NCI-H146 treated with DMSO at 0.1 percent for 48 hours (cell line): Measurements from ENCODE around the gene MRPL21.
A peak's percentile ranks its signal among the peaks of the same experiment; 100 is the strongest.
"Not testable (repeated sequence)": the region's sequence is repeated elsewhere in the genome, so short reads cannot be mapped to it uniquely, and the experiment has no call there.

Experiments
- DNase-seq: peaks from one replicate; lab custom pipeline; 2025; ENCODE audit not compliant: unreplicated experiment; lab: John Stamatoyannopoulos, UW

The MRPL21 gene

DNA sequence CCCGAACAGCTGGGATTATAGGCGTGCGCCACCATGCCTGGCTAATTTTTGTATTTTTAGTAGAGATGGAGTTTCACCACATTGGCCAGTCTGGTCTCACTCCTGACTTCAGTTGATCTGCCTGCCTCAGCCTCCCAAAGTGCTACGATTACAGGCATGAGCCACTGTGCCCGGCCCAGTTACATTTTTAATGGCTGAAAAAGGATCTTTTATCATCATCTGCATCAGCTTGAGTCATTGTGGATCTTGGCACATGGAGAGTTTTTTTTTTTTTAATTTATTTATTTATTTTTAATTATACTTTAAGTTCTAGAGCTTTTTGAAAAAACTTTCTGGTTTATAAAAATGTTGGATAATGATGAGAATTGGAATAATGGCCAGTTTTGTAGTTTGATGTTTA is 8.6 kb upstream of the MRPL21 start:
- DNase-seq: no peak

DNA sequence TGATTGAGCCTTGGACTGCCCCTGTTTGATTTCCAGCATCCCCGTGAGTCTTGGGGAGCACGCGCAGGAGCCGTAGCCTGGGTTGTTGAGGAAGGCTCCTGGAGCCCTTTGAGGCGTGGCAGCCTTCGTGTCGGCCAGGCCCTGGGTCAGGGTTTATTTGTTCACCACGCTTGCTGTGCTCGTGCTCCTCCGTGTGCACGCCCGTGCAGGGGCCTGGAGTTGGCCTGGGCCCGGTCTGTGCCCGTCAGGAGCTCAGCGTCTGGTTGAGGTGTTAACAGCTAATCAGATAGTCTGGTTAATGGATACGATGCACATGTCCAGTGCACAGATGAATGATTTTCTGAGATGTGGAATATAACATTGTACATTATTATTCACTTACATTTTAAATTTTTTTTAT is 8.1 kb upstream of the MRPL21 start:
- DNase-seq: no peak

DNA sequence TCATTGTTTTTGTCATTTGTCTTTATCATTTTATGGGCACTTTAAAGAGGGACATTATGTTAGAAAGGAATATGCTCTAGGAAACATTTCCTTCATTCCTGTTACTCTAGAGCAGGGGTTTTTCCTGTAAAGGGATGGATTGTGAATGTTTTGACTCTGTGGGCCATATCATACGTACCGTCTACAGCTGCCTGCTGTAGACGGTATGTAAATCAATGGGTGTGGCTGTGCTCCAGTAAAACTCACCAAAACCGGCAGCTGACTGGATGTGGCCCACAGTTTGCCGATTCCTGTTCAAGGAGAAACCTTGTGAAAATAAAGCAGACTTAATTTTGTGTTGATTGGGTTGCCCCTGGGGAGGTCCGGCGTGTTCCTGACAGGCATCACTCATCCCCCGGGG is 7.3 kb upstream of the MRPL21 start:
- no peak for DNase-seq

DNA sequence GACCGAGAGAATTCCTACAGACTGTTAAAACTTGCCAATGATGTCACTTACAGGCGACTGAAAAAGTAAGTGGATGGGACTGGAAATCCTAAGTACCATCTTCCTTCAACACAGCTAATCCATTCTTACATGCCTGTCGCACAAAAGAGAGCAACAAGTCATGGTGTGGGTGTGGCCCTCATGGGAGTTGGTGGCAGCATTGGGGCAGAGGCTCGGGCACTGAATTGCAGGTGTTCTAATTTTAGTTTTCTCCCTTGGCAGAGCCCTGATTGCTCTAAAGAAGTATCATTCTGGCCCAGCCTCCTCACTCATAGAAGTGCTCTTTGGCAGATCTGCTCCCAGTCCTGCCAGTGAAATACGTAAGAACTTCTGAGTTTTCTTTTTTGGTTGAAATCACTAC is 4.6 kb upstream of the MRPL21 start:
- DNase-seq: no peak

DNA sequence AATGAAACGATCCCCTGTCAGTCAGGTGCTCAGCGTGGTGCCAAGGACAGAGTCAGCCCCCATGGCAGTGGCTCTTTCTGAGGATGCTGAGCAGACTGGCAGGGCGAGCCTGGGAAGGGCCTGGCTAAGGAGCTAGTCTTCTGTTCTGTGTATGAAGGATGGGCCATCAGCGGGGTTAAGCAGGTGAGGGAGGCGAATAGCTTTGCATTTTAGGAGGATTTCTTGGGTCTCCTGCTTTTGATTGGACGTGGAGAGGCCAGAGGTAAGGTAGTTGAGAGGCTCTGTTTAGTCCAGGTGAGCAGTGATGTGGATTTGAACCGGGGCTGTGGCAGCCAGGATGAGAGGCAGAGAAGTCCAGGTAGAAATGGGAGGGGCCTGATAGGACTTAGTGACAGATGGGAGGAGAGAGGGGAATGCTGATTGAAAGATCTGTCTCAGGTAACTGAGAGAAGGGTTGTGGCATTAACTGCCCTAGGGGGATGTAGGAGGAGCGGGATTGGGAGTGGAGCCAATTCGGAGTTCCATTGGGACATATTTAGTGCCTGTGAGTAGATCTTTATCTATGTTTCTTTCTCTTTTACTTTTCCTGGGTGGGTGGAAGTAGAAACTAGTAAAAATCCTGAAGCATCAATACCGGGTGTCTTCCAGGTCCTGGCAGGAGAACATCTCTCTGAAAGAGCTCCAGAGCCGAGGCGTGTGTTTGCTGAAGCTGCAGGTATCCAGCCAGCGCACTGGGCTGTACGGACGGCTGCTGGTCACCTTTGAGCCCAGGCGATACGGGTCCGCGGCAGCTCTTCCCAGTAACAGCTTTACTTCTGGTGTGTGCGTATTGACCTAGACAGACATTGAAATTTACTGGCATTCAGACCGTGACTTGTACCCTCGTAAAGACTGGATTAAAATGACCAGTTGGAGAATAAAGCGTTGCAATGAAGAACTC is 2.1 kb upstream of the MRPL21 start:
- no peak for DNase-seq

DNA sequence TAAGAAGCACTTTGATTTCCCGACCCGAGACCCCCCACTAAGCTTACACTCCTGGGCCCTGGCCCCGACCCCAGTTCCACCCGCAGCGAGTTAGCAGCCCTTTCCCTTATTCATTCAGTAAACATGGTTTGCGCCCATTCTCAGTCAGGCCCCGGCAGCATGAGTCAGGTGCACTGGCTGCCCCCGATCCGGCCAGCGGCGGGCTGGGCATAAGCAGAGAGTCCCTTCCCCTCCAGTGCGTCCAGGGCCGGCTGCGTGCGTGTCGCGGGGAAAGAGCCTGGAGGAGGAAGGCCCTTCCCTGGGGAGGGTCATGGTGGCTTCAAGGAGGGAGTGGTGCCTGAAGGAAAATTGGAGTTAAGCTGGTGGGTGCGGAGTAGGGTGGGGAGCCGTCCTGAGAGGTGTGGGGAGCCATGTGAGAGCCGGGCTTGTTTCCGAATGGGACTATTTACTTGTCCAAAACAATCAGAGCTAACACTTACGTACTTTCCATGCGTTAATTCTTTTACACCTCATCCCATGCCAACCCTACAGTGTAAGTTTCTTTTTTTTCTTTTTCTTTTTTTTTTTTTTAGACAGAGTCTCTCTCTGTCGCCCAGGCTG is 716 bp upstream of the MRPL21 start:
- peak; percentile 4 for DNase-seq

DNA sequence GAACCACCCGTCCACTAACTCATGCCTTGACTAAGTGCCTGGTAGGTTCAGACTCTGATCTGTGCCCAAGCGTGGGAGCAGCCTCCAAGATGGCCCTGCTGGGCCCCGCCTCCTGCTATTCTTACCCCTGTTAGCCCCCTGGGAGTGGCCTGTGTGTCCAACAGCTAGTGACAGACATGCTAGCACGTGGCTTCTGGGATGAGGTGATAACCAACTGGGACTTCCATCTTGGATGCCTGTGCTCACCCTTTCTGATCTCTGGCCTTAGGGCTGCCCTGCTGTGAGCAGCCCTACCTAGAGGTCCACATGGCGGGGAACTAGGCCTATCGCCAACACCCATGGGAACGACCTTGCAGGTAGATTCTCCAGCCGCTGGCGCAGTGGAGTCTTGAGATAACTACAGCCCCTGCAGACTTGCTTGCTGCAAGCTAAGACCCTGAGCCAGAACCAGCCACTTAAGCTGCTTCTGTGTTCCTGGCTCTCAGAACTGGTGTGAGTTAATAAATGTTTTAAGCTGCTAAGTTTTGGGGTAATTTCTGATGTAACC is 2.7 kb downstream of the MRPL21 start:
- DNase-seq: no peak

DNA sequence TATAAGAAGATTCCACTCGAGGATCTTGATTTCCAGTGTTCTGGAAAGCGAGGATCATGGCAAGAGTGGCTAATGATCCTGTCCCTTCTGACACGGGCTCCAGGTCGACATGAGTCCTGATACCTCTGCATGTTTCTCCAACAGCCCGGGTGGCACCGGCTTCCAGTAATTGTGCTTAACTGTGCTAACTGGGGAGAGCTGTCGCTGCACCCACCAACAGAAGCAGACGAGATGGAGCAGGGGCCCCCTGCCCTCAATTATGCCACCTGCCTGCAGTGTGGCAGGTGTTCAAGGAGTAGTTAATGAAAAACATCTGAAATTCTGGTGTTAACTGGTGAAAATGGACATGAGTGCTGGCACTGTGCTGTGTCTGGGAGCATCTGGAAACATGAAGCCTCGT is 6.2 kb downstream of the MRPL21 start:
- DNase-seq: no peak

DNA sequence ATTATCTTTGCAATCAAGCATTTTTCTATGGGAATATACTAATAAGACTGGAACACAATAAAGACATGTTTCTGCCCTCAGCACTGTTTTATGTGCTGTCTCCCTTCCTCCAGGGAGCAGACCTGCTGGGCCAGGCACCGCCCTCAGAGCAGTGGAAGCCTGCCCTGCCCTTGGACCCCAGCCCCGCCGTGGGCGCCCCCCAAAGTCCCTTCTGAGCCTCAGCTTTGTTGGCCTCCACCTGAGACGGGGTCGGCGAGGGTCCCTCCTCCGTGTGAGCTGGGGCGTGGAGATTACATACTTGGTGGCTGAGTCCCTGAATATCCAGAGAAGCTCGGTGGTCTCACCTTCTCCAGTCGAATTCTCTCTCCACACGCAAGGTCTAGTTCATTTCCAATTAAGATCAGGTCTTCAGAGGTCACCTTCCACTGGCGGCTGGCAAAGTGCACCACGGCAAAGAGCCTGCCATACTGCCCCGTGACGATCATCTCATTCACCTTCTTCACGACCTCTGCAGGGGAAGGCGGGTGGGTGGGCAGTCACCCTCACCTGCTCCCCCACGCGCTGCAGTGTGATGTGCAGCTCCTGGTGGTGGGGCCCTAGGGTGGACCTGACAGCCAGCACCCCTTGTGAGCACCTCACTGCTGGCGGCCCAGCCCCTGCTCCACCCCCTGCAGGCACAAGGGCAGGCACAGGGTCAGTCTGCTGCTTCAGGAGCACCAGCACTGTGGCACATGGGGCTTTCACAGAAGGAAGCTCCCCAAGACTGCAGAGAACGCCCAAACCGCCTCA is 7.3 kb downstream of the MRPL21 start:
- no peak for DNase-seq

DNA sequence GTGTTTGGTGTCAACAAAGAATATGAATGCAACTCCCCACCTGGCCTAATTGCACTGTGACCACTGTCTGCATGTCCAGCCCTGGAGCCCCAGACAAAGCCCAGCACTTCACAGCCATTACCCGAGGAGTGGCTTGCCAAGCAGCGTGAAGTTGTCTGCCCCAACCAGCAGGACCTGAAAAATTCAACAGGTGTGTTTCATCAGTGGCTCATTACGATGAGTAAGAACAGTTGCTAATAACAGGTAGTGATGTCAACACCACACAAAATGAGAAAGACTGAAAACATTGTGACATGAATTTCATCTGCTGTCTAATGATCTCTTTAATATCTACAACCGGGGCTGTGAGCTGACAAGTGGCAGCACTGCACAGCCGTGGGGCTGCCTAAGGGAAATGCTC is 10.3 kb downstream of the MRPL21 start:
- peak; percentile 35 for DNase-seq

DNA sequence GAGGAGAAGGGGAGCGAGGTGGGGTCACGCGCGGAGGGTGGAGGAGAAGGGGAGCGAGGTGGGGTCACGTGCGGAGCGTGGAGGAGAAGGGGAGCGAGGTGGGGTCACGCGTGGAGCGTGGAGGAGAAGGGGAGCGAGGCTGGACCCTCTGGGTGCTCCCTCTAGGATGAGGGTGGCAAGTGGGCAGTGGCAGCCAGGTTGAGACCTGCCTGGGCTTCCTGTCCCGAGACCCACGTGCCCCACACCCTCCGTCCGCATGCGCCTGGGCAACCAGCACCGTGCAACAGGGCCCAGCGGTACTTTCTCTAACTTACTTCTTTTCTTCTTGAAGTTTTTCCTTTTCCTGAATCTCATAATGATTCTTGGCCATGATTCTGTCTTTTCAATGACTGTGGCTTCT is 11.1 kb downstream of the MRPL21 start:
- no peak for DNase-seq

DNA sequence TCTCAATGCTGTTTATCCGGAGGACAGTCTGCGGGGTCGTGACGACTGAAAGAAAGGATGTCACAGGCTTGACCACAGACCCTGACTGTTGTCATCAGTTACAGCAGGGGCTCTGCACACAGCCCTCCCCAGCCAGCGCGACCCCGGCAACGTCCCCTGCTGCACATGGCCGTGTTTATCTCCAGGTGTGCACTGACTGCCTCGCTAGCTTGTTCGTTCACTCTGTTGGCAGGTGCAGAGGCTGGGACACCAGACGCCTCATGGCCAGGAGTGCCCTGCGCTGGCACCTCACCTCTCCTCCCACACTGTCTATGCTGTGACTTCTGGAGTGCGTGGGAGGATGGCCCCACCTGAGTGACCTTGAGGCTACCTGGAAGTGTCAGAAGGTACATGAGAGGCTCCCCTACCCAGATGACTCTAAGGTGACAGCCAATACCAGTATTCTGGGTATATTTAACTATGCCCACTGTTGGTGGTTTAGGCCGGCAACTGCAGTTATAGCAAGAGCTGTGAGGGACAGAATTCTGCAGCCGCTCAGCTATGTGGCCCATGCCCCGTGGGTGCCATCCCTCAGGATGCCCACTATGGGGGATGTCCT is 12.2 kb downstream of the MRPL21 start:
- DNase-seq: no peak

DNA sequence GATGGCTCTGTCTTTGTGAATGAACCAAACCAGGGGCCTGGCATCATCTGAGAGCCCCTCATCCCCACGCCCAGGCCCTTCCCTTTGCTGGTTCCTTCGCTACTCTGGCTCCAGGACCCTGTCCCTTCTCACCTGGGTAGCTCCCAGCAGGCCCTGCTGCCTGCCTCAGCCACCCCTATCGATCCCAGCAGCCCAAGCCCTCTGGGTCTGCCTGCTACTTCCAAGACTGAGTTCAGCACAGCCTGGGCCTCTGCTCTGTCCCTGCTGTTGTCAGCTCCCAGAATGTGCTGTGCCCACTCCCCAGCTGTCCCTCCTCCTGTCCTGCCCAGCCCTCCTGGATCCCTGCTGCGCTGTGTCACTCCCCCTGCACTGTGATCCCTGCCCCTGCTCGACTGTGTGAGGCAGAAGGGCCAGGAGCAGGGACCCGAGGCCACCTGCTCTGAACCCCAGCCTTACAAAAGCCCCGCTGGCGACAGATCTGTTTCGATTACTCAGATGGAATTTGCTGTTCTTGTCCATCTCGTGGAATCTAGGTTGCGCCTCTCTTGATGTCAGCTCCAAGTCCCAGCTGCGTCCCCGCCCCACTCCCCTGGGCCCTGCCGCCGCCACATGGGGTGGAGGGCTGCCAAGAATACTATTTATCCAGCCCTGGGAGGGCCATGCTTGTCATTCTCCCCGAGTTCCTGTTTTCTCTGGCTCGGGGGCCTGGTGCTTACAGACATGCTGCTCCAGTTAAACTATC is 13.0 kb downstream of the MRPL21 start:
- DNase-seq: no peak

DNA sequence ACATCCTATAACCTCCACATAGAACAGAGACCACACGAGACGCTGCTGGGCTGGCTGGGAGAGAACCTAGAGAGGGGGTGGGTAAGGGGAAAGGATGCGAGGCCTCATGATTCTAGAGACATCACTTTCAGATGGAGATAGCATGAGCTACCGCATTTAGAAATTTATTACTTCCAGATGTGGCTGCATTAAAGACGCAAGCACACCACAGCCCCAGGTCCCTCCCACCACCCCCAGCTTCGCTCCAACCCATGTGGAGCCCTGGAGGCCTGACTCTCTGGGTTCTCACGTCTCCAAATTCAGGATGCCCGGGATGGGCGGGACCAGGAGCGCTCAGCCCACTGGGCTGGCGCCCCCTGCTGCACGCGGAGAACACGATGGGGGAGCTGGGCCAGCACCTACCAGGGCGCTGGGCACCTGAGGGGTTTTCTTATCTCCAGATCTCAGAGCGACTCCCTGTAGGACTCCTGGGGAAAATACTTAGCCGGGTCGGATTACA is 13.6 kb downstream of the MRPL21 start:
- no peak for DNase-seq

DNA sequence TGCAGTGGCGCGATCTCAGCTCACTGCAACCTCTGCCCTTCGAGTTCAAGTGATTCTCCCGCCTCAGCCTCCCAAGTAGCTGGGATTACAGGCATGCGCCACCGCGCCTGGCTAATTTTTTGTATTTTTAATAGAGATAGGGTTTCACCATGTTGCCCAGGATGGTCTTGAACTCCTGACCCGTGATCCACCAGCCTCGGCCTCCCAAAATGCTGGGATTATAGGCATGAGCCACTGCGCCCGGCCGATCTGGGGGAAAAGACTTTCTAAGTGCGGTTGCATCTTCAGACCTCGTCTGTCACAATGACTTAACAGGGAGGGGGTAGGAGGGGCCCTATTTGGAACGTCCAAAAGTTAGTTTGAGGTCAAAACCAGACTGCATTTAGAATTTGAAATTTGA is 18.8 kb downstream of the MRPL21 start:
- DNase-seq: not testable (repeated sequence)

DNA sequence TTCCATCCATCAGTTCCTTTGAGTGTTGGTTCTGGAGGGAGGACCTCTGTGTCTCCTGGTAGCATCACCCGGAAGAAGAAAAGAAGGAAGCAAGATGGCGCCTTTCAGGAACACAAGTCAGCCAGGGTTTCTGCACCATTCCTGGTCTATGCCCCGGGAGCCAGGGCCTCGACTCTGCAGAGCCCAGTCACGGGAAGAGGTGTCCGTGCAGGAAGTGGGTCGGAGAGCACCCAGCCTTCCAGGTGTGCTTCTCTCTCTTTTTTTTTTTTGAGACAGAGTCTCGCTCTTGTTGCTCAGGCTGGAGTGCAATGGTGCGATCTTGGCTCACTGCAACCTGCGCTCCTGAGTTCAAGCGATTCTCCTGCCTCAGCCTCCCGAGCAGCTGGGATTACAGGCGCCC is 21.2 kb downstream of the MRPL21 start:
- DNase-seq: no peak

DNA sequence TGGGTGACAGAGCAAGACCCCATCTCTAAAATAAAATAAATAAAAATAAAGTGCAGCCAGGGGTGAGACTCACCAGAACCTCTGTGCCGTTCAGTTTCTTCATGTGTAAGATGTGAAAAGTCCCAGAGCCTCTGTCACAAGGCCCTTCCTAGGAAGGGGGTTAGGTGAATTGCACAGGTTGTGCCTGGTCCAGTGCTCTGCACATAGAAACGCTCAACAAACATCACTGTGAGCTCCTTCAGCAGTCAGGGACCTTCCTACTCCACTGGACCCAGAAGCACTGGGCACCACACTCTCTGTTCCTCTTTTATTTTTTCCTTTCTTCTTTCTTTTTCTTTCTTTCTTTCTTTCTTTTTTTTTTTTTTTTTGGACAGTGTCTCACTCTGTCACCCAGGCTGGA is 22.3 kb downstream of the MRPL21 start:
- DNase-seq: no peak

DNA sequence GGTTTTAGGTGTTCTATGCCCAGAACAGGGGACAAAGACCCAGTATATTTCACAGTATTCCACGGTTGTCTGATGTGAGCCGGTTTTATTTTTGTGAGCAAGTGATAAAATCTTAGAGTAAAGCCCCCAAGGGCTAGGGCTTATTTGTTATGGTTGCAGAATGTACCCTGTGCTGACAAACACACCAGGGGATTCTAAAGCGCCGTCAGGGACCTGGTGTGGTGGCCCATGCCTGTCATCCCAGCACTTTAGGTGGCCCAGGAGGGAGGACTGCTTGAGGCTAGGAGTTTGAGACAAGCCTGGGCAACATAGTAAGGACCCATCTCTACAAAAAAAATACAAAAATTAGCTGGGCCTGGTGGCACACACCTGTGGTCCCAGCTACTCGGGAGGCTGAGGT is 22.8 kb downstream of the MRPL21 start:
- DNase-seq: no peak

DNA sequence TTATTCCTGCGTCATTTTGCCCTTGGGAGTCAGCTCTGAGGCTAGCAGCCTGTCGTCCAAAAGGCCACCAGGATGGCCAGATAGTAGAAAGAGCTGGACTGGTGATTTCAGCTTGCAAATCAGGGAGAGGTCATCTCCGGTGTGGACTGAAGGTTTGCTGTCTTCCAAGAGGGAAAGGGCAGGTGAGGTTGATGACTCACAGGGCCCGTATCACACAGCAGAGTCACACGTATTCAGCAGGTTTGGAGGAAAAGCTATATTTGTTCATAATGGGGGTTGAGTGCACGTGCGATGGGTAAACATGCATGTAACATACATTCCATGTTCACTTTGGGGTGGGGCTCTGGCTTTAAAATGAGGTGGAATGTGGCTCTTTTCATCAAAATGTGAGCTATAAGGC is 25.6 kb downstream of the MRPL21 start:
- no peak for DNase-seq
